IMR-90 (cell line): Measurements from ENCODE around the gene CRIM1.

Experiments used
- CEBPB ChIP-seq: IDR thresholded peaks from 2 replicates; pipeline ENCODE4 v1.6.1; 2012; ENCODE audit warnings: low read depth, low read length, improper control_type of control experiment
- CTCF ChIP-seq: conservative IDR thresholded peaks from 2 replicates; pipeline ENCODE4 v1.5.1; 2012; ENCODE audit warnings: mild to moderate bottlenecking, low read depth, low read length, improper control_type of control experiment
- ELK1 ChIP-seq: fragments of 150-350 bp; IDR thresholded peaks from 2 replicates; pipeline ENCODE4 v1.6.1; 2016; ENCODE audit warnings: low read depth, mild to moderate bottlenecking, low read length, moderate library complexity, borderline replicate concordance
- MAZ ChIP-seq: IDR thresholded peaks from 2 replicates; pipeline ENCODE4 v1.6.1; 2012; ENCODE audit warnings: low read depth, mild to moderate bottlenecking, low read length, improper control_type of control experiment, moderate library complexity, borderline replicate concordance
- MXI1 ChIP-seq: IDR thresholded peaks from 2 replicates; pipeline ENCODE4 v1.6.1; 2012; ENCODE audit warnings: low read depth, mild to moderate bottlenecking, low read length, moderate library complexity, borderline replicate concordance
- POLR2A ChIP-seq: IDR thresholded peaks from 2 replicates; pipeline ENCODE4 v1.6.1; 2012; ENCODE audit warnings: mild to moderate bottlenecking, low read depth, low read length
- RAD21 ChIP-seq: IDR thresholded peaks from 2 replicates; pipeline ENCODE4 v1.6.1; 2012; ENCODE audit warnings: low read length, improper control_type of control experiment
- RCOR1 ChIP-seq: IDR thresholded peaks from 2 replicates; pipeline ENCODE4 v1.6.1; 2012; ENCODE audit warnings: mild to moderate bottlenecking, low read length, improper control_type of control experiment; ENCODE audit not compliant: insufficient replicate concordance

- no peak for TF ChIP-seq CTCF
- 0 out of 2 replicates have a peak, but pooled peaks have one; percentile 20 for TF ChIP-seq POLR2A
- peak; percentile 44; the same call in 1 of the 2 replicates for TF ChIP-seq CEBPB
- TF ChIP-seq RAD21: no peak
- TF ChIP-seq MXI1: no peak
- no peak for TF ChIP-seq MAZ
- TF ChIP-seq ELK1: no peak
- no peak for TF ChIP-seq RCOR1
Measured at GRCh38 chr2:36374585-36374984, 19.0 kb downstream of the CRIM1 start.
